HEK293 (cell line): ENCODE data around the gene HMGN3.

Experiments
- CTCF ChIP-seq: fragments of 450-650 bp; formaldehyde crosslinking; IDR thresholded peaks from 2 replicates; pipeline ENCODE4 v1.5.1; 2016; ENCODE audit warnings: missing biosample characterization, missing genetic modification characterization
- MYNN ChIP-seq: fragments of 450-650 bp; formaldehyde crosslinking; IDR thresholded peaks from 2 replicates; pipeline ENCODE4 v1.5.1; 2016; ENCODE audit warnings: missing biosample characterization, missing genetic modification characterization, borderline replicate concordance
- SP2 ChIP-seq: fragments of 450-650 bp; formaldehyde crosslinking; IDR thresholded peaks from 2 replicates; pipeline ENCODE4 v1.5.1; 2016; ENCODE audit warnings: missing biosample characterization, missing genetic modification characterization
- ZBTB44 ChIP-seq: fragments of 450-650 bp; IDR thresholded peaks from 2 replicates; pipeline ENCODE4 v1.5.1; 2018; ENCODE audit warnings: missing biosample characterization, mild to moderate bottlenecking, missing genetic modification characterization
- ZIC2 ChIP-seq: fragments of 450-650 bp; formaldehyde crosslinking; IDR thresholded peaks from 2 replicates; pipeline ENCODE4 v1.5.1; 2016; ENCODE audit warnings: missing biosample characterization, missing genetic modification characterization
- ZNF16 ChIP-seq: fragments of 450-650 bp; formaldehyde crosslinking; IDR thresholded peaks from 2 replicates; pipeline ENCODE4 v1.5.1; 2016; ENCODE audit warnings: low read depth, missing biosample characterization, missing genetic modification characterization
- ZNF302 ChIP-seq: fragments of 450-650 bp; formaldehyde crosslinking; IDR thresholded peaks from 2 replicates; pipeline ENCODE4 v1.5.1; 2016; ENCODE audit warnings: missing biosample characterization, missing genetic modification characterization, low read depth
- ZNF416 ChIP-seq: fragments of 450-650 bp; formaldehyde crosslinking; IDR thresholded peaks from 2 replicates; pipeline ENCODE4 v1.5.1; 2016; ENCODE audit warnings: missing biosample characterization, missing genetic modification characterization
- ZNF561 ChIP-seq: fragments of 450-650 bp; IDR thresholded peaks from 2 replicates; pipeline ENCODE4 v1.5.1; 2018; ENCODE audit warnings: missing biosample characterization, missing genetic modification characterization, borderline replicate concordance
- ZNF600 ChIP-seq: fragments of 450-650 bp; formaldehyde crosslinking; IDR thresholded peaks from 2 replicates; pipeline ENCODE4 v1.5.1; 2016; ENCODE audit warnings: missing biosample characterization, missing genetic modification characterization
- ZSCAN16 ChIP-seq: fragments of 450-650 bp; formaldehyde crosslinking; IDR thresholded peaks from 2 replicates; pipeline ENCODE4 v1.5.1; 2016; ENCODE audit warnings: missing biosample characterization, missing genetic modification characterization
- TF ChIP-seq, protein P1 (sequence below): sonication (generic); formaldehyde crosslinking; IDR thresholded peaks from 2 replicates; pipeline ENCODE4 v1.8.1; 2022; ENCODE audit warnings: mild to moderate bottlenecking, moderate library complexity, missing genetic modification reagents
- TF ChIP-seq, protein P2 (sequence below): fragments of 450-650 bp; formaldehyde crosslinking; IDR thresholded peaks from 2 replicates; pipeline ENCODE4 v1.5.1; 2016; ENCODE audit warnings: missing biosample characterization, missing genetic modification characterization

GRCh38 chr6:79263359-79263758 lies 28.9 kb upstream of the HMGN3 start:
- TF ChIP-seq ZSCAN16 (tag by site-specific recombination) (no peak), CTCF (tag by site-specific recombination) (no peak), ZNF416 (tag by site-specific recombination) (no peak), ZNF600 (no peak), ZNF16 (tag by site-specific recombination) (no peak), SP2 (no peak), ZIC2 (tag by site-specific recombination) (no peak), ZBTB44 (tag by site-specific recombination) (no peak), ZNF561 (tag by site-specific recombination) (no peak), MYNN (tag by site-specific recombination) (no peak), ZNF302 (tag by site-specific recombination) (no peak)
- TF ChIP-seq, protein P1, sequence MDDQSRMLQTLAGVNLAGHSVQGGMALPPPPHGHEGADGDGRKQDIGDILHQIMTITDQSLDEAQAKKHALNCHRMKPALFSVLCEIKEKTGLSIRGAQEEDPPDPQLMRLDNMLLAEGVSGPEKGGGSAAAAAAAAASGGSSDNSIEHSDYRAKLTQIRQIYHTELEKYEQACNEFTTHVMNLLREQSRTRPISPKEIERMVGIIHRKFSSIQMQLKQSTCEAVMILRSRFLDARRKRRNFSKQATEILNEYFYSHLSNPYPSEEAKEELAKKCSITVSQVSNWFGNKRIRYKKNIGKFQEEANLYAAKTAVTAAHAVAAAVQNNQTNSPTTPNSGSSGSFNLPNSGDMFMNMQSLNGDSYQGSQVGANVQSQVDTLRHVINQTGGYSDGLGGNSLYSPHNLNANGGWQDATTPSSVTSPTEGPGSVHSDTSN (CRISPR knock-in tag): no peak
- TF ChIP-seq, protein P2, sequence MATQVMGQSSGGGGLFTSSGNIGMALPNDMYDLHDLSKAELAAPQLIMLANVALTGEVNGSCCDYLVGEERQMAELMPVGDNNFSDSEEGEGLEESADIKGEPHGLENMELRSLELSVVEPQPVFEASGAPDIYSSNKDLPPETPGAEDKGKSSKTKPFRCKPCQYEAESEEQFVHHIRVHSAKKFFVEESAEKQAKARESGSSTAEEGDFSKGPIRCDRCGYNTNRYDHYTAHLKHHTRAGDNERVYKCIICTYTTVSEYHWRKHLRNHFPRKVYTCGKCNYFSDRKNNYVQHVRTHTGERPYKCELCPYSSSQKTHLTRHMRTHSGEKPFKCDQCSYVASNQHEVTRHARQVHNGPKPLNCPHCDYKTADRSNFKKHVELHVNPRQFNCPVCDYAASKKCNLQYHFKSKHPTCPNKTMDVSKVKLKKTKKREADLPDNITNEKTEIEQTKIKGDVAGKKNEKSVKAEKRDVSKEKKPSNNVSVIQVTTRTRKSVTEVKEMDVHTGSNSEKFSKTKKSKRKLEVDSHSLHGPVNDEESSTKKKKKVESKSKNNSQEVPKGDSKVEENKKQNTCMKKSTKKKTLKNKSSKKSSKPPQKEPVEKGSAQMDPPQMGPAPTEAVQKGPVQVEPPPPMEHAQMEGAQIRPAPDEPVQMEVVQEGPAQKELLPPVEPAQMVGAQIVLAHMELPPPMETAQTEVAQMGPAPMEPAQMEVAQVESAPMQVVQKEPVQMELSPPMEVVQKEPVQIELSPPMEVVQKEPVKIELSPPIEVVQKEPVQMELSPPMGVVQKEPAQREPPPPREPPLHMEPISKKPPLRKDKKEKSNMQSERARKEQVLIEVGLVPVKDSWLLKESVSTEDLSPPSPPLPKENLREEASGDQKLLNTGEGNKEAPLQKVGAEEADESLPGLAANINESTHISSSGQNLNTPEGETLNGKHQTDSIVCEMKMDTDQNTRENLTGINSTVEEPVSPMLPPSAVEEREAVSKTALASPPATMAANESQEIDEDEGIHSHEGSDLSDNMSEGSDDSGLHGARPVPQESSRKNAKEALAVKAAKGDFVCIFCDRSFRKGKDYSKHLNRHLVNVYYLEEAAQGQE (tag by site-specific recombination): no peak
